Duodenal mucosa (tissue), 2 donors: ENCODE results near the gene MICU2.

Source experiments
- H3K27ac ChIP-seq: one replicate; pipeline ENCODE4 v1.7.0; 2013; ENCODE audit warnings: low read depth, low read length
- H3K27me3 ChIP-seq, 2 donors: one replicate each; pipeline ENCODE4 v1.7.0; 2013; ENCODE audit warnings: low read length in 2 of 2, control low read depth in 1 of 2; ENCODE audit not compliant: insufficient read depth in 2 of 2, control insufficient read depth in 1 of 2
- H3K36me3 ChIP-seq, 2 donors: one replicate each; pipeline ENCODE4 v1.7.0; 2013; ENCODE audit warnings: low read length in 2 of 2, control low read depth in 1 of 2; ENCODE audit not compliant: insufficient read depth in 2 of 2, control insufficient read depth in 1 of 2
- H3K4me1 ChIP-seq, 2 donors: one replicate each; pipeline ENCODE4 v1.7.0; 2013; ENCODE audit warnings: low read length in 2 of 2, control low read depth in 1 of 2; ENCODE audit not compliant: insufficient read depth in 2 of 2, control insufficient read depth in 1 of 2
- H3K4me3 ChIP-seq, 2 donors: one replicate each; pipeline ENCODE4 v1.7.0; 2013; ENCODE audit warnings: low read length in 2 of 2, low read depth in 1 of 2
- H3K9ac ChIP-seq, 2 donors: one replicate each; pipeline ENCODE4 v1.7.0; 2013; ENCODE audit warnings: low read length in 2 of 2, low read depth in 1 of 2
- H3K9me3 ChIP-seq, 2 donors: one replicate each; pipeline ENCODE4 v1.7.0; 2013; ENCODE audit warnings: low read length in 2 of 2, control low read depth in 1 of 2; ENCODE audit not compliant: control insufficient read depth in 1 of 2

Gene MICU2

GRCh38 chr13:21517576-21517975, 86.4 kb downstream of the MICU2 start:
- H3K36me3 ChIP-seq = peaks cover 10 to 16% of the 10 kb centered on the region in 2 donors

GRCh38 chr13:21516805-21517204, 87.2 kb downstream of the MICU2 start:
- Histone ChIP-seq H3K4me3 (no peak overlapping the region), H3K27me3 (no peaks in the 10 kb centered on the region), H3K4me1 (no peaks in the 10 kb centered on the region), H3K36me3 (peaks cover 10 to 16% of the 10 kb centered on the region in 2 donors), H3K9me3 (no peaks in the 10 kb centered on the region), H3K9ac (no peak overlapping the region), H3K27ac (no peak overlapping the region)

More at GRCh38 chr13:21517576-21517975, 86.4 kb downstream of the MICU2 start:
- no peak overlapping the region for H3K4me3 ChIP-seq
- no peaks in the 10 kb centered on the region for H3K4me1 ChIP-seq
- no peak overlapping the region for H3K27ac ChIP-seq
- no peak overlapping the region for H3K9ac ChIP-seq
- H3K27me3 ChIP-seq = no peaks in the 10 kb centered on the region
- H3K9me3 ChIP-seq = no peaks in the 10 kb centered on the region

GRCh38 chr13:21511849-21512248, 92.1 kb downstream of the MICU2 start:
- Histone ChIP-seq H3K9me3 (no peaks in the 10 kb centered on the region), H3K4me3 (no peak overlapping the region), H3K4me1 (no peaks in the 10 kb centered on the region), H3K27me3 (no peaks in the 10 kb centered on the region), H3K9ac (no peak overlapping the region), H3K27ac (no peak overlapping the region), H3K36me3 (peaks cover 10 to 15% of the 10 kb centered on the region in 2 donors)

- Histone ChIP-seq H3K27me3 (no peaks in the 10 kb centered on the region), H3K36me3 (peaks cover 7 to 20% of the 10 kb centered on the region in 2 donors), H3K4me3 (no peak overlapping the region), H3K9ac (no peak overlapping the region), H3K9me3 (no peaks in the 10 kb centered on the region), H3K4me1 (no peaks in the 10 kb centered on the region), H3K27ac (no peak overlapping the region)
Observed at GRCh38 chr13:21504379-21504778, 99.6 kb downstream of the MICU2 start.

GRCh38 chr13:21501686-21502085, 102.3 kb downstream of the MICU2 start:
- no peak overlapping the region for H3K4me3 ChIP-seq
- H3K27me3 ChIP-seq = no peaks in the 10 kb centered on the region
- no peaks in the 10 kb centered on the region for H3K4me1 ChIP-seq
- H3K9ac ChIP-seq = no peak overlapping the region
- H3K36me3 ChIP-seq = peaks cover 4 to 21% of the 10 kb centered on the region in 2 donors
- no peak overlapping the region for H3K27ac ChIP-seq
- H3K9me3 ChIP-seq = no peaks in the 10 kb centered on the region

GRCh38 chr13:21486322-21486721, 117.6 kb downstream of the MICU2 start:
- Histone ChIP-seq H3K4me3 (no peak overlapping the region), H3K27me3 (no peaks in the 10 kb centered on the region), H3K9ac (no peak overlapping the region), H3K36me3 (peaks cover 2 to 8% of the 10 kb centered on the region in 2 donors), H3K4me1 (no peaks in the 10 kb centered on the region), H3K27ac (no peak overlapping the region), H3K9me3 (peaks cover 4 to 8% of the 10 kb centered on the region in 2 donors)

- Histone ChIP-seq H3K27ac (no peak overlapping the region), H3K27me3 (no peaks in the 10 kb centered on the region), H3K4me1 (peaks cover 0 to 4% of the 10 kb centered on the region in 2 donors), H3K4me3 (no peak overlapping the region), H3K9ac (no peak overlapping the region), H3K36me3 (no peaks in the 10 kb centered on the region), H3K9me3 (peaks cover 4 to 8% of the 10 kb centered on the region in 2 donors)
Observed at GRCh38 chr13:21483748-21484147, 120.2 kb downstream of the MICU2 start.

GRCh38 chr13:21481359-21481758, 122.6 kb downstream of the MICU2 start:
- no peak overlapping the region for H3K4me3 ChIP-seq
- H3K4me1 ChIP-seq = peaks cover 0 to 4% of the 10 kb centered on the region in 2 donors
- no peak overlapping the region for H3K9ac ChIP-seq
- H3K27me3 ChIP-seq = no peaks in the 10 kb centered on the region
- no peak overlapping the region for H3K27ac ChIP-seq
- peaks cover 0 to 5% of the 10 kb centered on the region in 2 donors for H3K9me3 ChIP-seq
- no peaks in the 10 kb centered on the region for H3K36me3 ChIP-seq

GRCh38 chr13:21478881-21479808, 124.8 kb downstream of the MICU2 start:
- no peaks in the 10 kb centered on the region for H3K36me3 ChIP-seq
- peaks cover 0 to 4% of the 10 kb centered on the region in 2 donors for H3K4me1 ChIP-seq
- peak overlapping the region in 1 of 2 donors; percentile 52 for H3K9ac ChIP-seq
- no peaks in the 10 kb centered on the region for H3K9me3 ChIP-seq
- H3K27me3 ChIP-seq = no peaks in the 10 kb centered on the region
- H3K4me3 ChIP-seq = peak overlapping the region; percentile 12 to 63
- no peak overlapping the region for H3K27ac ChIP-seq

GRCh38 chr13:21476893-21477472, 127.0 kb downstream of the MICU2 start:
- Histone ChIP-seq H3K27me3 (no peaks in the 10 kb centered on the region), H3K4me1 (peaks cover 0 to 4% of the 10 kb centered on the region in 2 donors), H3K9ac (peak overlapping the region; percentile 67 to 70), H3K27ac (no peak overlapping the region), H3K36me3 (no peaks in the 10 kb centered on the region), H3K4me3 (peak overlapping the region; percentile 61 to 74), H3K9me3 (no peaks in the 10 kb centered on the region)
